ENCODE data around the gene BIRC6.

The BIRC6 gene

DNA sequence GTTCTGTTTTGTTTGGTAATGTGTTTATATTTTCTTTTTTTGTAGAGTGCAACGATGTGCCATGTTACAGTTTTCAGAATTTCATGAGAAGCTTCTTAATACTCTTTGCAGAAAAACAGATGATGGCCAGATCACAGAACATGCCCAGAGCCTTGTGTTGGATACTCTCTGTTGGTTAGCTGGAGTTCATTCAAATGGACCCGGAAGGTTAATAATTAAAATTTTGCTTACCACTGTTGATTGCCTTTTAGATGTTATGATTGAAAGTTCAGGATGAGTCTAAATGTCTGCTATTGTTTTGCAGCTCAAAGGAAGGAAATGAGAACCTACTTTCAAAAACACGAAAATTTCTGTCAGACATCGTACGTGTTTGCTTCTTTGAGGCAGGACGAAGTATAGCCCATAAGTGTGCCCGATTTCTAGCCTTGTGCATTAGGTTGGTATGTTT is 85.2 kb downstream of the BIRC6 start:
- H4K20me1 ChIP-seq (ENCODE audit: low read depth, low read length), result no peaks in the 10 kb centered on the region

DNA sequence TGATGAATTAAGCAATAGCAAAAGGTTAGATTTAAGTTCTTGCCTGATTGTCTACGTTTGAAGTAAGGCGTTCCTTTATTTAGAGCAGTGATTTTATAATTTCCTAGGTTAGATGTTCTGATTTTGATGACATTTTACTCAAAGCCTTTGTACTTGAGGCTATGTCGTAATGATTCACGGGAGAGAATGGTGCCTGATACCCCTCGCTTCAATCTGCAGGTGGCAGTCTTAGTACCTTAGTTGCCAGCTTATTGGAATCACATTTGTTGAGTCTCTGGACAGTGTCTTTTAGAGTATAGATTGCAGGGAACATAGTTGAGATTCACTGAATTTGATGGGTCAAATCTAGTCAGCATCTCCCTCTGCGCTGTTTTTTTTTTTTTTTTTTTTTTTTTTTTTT is 89.5 kb downstream of the BIRC6 start:
- Histone ChIP-seq H3K27me3 (ENCODE audit: low read length) (no peaks in the 10 kb centered on the region), H3K9me2 (replicated peaks; ENCODE audit: insufficient read depth, low read length) (no peaks in the 10 kb centered on the region), H3K36me3 (ENCODE audit: low read length) (peaks cover 54% of the 10 kb centered on the region), H3K9me3 (ENCODE audit: insufficient read depth, low read length) (no peaks in the 10 kb centered on the region), H3K27ac (ENCODE audit: low read depth, low read length) (no peak overlapping the region), H3F3A (ENCODE audit: insufficient read depth) (peaks cover 4% of the 10 kb centered on the region; the same call in 1 of the 2 replicates), H3K4me2 (ENCODE audit: low read depth, low read length, poor library complexity, severe bottlenecking) (no peak overlapping the region), H4K20me1 (ENCODE audit: low read depth, low read length) (no peaks in the 10 kb centered on the region), H2AFZ (ENCODE audit: low read depth, low read length, severe bottlenecking) (no peak overlapping the region), H3K9ac (ENCODE audit: low read length) (no peak overlapping the region), H3K4me3 (ENCODE audit: insufficient read depth, low read length, poor library complexity, severe bottlenecking) (no peak overlapping the region), H3K79me2 (ENCODE audit: insufficient read depth, low read length) (no peaks in the 10 kb centered on the region; the same call in 1 of the 2 replicates)
- no peak for TF ChIP-seq CTCF (IDR thresholded peaks at IDR 0.05; ENCODE audit: insufficient read depth, low read length, poor library complexity, severe bottlenecking)
- TF ChIP-seq EZH2phosphoT487 (conservative IDR thresholded peaks at IDR 0.05; ENCODE audit: low read length), result no peak

More for the DNA sequence above, 85.2 kb downstream of the BIRC6 start:
- Histone ChIP-seq H3F3A (ENCODE audit: insufficient read depth) (no peaks in the 10 kb centered on the region), H3K27ac (ENCODE audit: low read depth, low read length) (no peak overlapping the region), H3K4me2 (ENCODE audit: low read depth, low read length, poor library complexity, severe bottlenecking) (no peak overlapping the region), H2AFZ (ENCODE audit: low read depth, low read length, severe bottlenecking) (no peak overlapping the region), H3K79me2 (ENCODE audit: insufficient read depth, low read length) (no peaks in the 10 kb centered on the region; the same call in 1 of the 2 replicates), H3K9ac (ENCODE audit: low read length) (no peak overlapping the region), H3K9me2 (replicated peaks; ENCODE audit: insufficient read depth, low read length) (no peaks in the 10 kb centered on the region), H3K9me3 (ENCODE audit: insufficient read depth, low read length) (no peaks in the 10 kb centered on the region), H3K27me3 (ENCODE audit: low read length) (no peaks in the 10 kb centered on the region), H3K4me3 (ENCODE audit: insufficient read depth, low read length, poor library complexity, severe bottlenecking) (no peak overlapping the region), H3K36me3 (ENCODE audit: low read length) (peaks cover 61% of the 10 kb centered on the region)
- TF ChIP-seq CTCF (IDR thresholded peaks at IDR 0.05; ENCODE audit: insufficient read depth, low read length, poor library complexity, severe bottlenecking), result no peak
- TF ChIP-seq EZH2phosphoT487 (conservative IDR thresholded peaks at IDR 0.05; ENCODE audit: low read length), result no peak

DNA sequence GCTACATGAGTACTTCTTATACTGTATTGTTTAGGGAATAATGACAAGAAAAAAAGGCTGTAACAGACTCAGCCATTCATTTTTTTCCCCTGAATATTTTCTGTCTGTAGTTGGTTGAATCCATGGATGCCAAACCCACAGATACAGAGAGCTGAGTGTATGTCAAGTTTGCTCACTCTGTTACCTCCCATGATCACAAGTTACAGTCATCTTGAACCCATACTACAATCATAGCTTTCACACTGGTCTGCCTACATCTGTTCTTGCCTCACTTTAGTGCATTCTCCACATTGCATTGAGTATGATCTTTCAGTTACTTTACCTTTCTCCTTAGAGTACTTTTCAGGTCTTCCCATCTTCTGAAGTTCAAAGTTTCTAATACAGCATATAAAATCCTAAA is 94.0 kb downstream of the BIRC6 start:
- H3K9me3 ChIP-seq (ENCODE audit: insufficient read depth, low read length), result no peaks in the 10 kb centered on the region
- no peak overlapping the region for H3K9ac ChIP-seq (ENCODE audit: low read length)
- H3K79me2 ChIP-seq (ENCODE audit: insufficient read depth, low read length), result no peaks in the 10 kb centered on the region
- peaks cover 4% of the 10 kb centered on the region; the same call in 1 of the 2 replicates for H3F3A ChIP-seq (ENCODE audit: insufficient read depth)
- H3K9me2 ChIP-seq (replicated peaks; ENCODE audit: insufficient read depth, low read length), result no peaks in the 10 kb centered on the region
- H3K36me3 ChIP-seq (ENCODE audit: low read length), result peaks cover 20% of the 10 kb centered on the region; the same call in 1 of the 2 replicates
- H3K4me2 ChIP-seq (ENCODE audit: low read depth, low read length, poor library complexity, severe bottlenecking), result no peak overlapping the region
- no peak overlapping the region for H3K4me3 ChIP-seq (ENCODE audit: insufficient read depth, low read length, poor library complexity, severe bottlenecking)
- H4K20me1 ChIP-seq (ENCODE audit: low read depth, low read length), result no peaks in the 10 kb centered on the region
- H3K27ac ChIP-seq (ENCODE audit: low read depth, low read length), result no peak overlapping the region
- no peaks in the 10 kb centered on the region for H3K27me3 ChIP-seq (ENCODE audit: low read length)
- no peak overlapping the region for H2AFZ ChIP-seq (ENCODE audit: low read depth, low read length, severe bottlenecking)
- no peak for TF ChIP-seq CTCF (IDR thresholded peaks at IDR 0.05; ENCODE audit: insufficient read depth, low read length, poor library complexity, severe bottlenecking)
- TF ChIP-seq EZH2phosphoT487 (conservative IDR thresholded peaks at IDR 0.05; ENCODE audit: low read length), result no peak
